Hematopoietic multipotent progenitor cell treated with erythropoietin and hydrocortisone succinate and interleukin-3 and kit ligand, for 6 days (in vitro differentiated cells): ENCODE results near the gene HAPLN1.

ENCODE experiments used
- DNase-seq: peaks from one replicate; pipeline ENCODE4 v3.0.0-alpha.2; 2015

Gene HAPLN1

DNA sequence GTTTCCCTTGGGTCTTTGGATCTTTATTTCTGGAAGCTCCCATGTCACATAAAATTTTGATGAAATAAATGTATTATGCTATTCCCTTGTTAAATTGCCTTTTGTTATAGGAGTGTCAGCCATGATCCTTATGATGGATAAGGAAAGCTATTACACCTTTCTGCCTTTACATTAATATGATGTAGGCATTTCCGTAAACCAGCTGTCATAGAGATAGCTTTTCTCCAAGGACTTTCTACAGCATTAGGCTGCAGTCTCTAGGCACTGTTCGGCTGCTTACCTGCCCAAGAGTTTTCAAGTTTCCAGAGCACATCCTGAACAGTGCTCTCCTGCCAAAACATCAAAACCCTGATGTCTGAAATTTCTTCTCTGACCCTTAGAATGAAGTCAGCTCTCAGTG, 87.4 kb downstream of the HAPLN1 start:
- DNase-seq: no peak

DNA sequence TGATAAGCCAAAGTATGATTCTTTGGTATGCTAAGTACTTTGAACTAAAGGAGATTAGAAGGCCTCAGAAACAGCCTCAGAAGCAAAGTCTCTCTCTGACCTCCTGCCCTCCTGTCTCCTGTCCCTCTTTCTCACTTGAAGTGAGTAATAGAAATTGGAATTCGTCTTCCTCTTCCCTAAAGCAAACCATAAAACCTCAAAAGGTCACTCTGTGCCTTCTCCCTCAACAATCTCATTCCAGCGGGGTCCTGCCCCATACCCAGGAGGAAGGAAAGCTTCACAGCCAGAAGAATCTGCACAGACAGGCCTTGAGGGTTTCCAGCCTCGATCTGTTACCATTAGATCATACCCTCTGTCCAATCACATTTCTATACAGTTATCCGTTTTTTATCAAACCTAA, 87.8 kb downstream of the HAPLN1 start:
- DNase-seq: no peak

DNA sequence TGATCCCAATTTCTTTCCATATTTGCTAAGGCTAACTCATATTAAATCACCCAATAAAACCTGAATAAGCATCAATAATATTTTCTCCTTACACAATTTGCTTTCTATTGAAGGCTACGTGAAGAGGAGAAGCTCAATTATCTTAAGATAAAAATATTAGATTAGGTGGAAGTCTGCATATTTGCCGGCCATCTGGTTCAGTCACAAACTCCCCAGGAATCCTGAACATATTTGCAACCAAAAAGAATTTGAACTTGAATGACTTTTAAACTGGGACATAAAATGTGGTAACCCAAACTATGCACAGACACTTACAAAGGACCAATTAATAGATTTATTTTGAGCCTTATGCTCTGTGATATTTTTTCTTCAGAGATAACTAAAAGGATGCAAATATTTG, 92.3 kb downstream of the HAPLN1 start:
- DNase-seq: no peak

DNA sequence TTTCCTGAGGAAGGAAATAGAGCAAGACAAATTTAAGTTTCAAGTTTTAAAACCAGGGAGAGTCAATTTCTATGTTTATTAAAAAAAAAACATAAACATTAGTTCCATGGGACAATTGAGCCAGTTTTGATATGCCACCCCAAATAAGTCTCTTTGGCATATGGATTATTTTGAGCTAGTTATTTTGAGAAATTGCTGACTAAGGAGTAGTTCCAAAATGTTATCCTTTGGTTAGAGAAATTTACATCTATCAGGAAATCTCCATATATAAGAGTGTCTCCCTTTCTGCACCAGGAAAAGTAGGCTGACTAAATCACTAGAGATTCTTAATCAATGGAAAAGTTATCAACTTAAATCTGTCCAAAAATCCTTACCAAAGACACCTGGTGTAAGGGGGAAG, 105.8 kb downstream of the HAPLN1 start:
- no peak for DNase-seq

DNA sequence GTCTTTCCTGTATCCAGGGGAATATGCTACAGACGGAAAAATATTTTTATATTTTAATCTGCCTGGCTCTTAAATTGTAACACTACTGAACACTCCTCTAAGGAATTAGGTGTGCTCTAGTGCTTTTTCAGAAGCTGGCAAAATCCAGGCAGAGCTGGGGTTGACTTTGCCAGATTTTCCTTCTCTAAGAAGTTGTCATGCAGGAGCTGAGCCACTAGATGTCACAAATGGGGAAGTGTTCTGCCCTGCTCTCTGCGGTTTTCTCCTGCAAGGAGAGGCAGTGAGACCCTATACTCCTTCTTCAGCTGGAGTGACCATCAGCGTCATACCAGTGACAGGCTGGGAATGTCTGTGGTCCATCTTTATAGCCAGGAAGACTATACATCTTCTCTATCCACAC, 112.5 kb downstream of the HAPLN1 start:
- peak; percentile 48 for DNase-seq

DNA sequence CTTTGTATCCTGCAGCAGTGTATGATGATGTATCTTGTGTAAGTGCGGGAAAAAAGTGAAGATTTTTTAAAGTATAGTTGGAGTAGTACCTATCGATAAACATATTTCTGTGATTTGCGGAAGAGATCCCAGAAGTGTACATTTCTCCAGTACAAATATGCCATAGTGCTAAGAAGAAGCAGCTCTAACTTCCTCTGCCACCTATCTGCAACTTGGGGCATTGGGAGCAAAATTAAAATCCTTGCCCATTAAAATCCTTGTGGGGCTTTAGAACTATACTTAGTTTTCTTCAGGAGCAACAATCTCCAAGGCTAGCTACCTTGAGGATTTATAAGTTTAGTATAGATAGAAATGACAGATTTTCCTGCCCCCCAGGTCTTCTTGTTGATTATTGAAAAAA, 125.4 kb downstream of the HAPLN1 start:
- no peak for DNase-seq

DNA sequence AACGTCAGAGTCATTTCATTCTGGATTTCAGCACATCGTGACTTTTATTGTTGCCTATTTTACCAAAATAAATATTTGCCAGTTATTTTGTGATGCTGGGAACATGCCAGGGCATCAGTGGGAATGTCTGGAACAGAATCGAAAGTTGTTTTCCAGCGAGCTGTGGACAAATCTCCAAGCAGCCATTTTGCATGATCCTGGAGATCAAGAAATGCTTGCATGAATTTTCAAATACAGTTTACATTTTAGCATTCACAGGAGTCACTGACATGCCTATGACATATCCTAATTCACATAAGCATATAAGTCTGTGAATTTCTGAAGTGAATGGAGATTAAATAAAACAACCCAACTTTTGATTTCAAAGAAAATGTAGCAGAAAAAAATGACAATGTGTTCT, 129.7 kb downstream of the HAPLN1 start:
- DNase-seq: no peak

DNA sequence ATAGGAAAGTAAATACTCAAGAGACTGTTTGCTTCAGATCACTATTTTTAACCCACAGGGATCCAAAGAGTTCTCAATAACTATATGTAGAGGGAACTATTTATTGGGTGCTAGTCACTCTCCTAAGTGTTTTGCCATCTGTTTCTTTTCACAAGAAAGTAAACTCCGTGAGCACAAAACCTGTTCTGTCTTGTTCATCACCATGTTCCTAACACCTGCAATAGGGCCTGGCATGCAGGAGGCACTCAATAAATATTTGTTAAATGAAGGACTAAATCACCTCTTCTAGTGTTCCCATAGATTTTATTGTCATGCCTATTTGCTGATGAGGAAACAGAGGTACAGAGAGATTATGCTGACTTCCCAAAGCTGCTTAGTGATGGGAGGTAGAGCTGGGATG, 130.9 kb downstream of the HAPLN1 start:
- DNase-seq: no peak
